ACC112 (cell line): ENCODE results near the gene XRCC1.

Experiments
- H2AFZ ChIP-seq: fragments of 200-600 bp; sonication (generic); one replicate; pipeline ENCODE4 v1.6.0; 2017; ENCODE audit warnings: antibody characterized with exemption, low read length; ENCODE audit not compliant: unreplicated experiment
- H3K27ac ChIP-seq: fragments of 200-600 bp; sonication (generic); 2 replicates; pipeline ENCODE4 v1.5.1; 2014; ENCODE audit warnings: low read depth, mild to moderate bottlenecking, antibody characterized with exemption, low read length, moderate library complexity
- H3K27me3 ChIP-seq: fragments of 200-600 bp; sonication (generic); 2 replicates; pipeline ENCODE4 v1.6.1; 2014; ENCODE audit warnings: mild to moderate bottlenecking, antibody characterized with exemption, low read length, moderate library complexity, mixed read lengths; ENCODE audit not compliant: insufficient read depth
- H3K36me3 ChIP-seq: fragments of 200-600 bp; sonication (generic); 2 replicates; pipeline ENCODE4 v1.6.1; 2016; ENCODE audit warnings: mild to moderate bottlenecking, antibody characterized with exemption, low read length, moderate library complexity, mixed read lengths; ENCODE audit not compliant: insufficient read depth
- H3K4me1 ChIP-seq: fragments of 200-600 bp; sonication (generic); one replicate; pipeline ENCODE4 v1.6.1; 2016; ENCODE audit warnings: low read length, mixed read lengths; ENCODE audit not compliant: insufficient read depth, unreplicated experiment, control insufficient read depth
- H3K4me3 ChIP-seq: fragments of 200-600 bp; sonication (generic); 2 replicates; pipeline ENCODE4 v1.5.1; 2014; ENCODE audit warnings: mild to moderate bottlenecking, low read depth, low read length
- H3K79me2 ChIP-seq: fragments of 200-600 bp; sonication (generic); one replicate; pipeline ENCODE4 v1.6.0; 2016; ENCODE audit warnings: low read length; ENCODE audit not compliant: control insufficient read depth, unreplicated experiment, insufficient read depth

XRCC1 gene, protein sequence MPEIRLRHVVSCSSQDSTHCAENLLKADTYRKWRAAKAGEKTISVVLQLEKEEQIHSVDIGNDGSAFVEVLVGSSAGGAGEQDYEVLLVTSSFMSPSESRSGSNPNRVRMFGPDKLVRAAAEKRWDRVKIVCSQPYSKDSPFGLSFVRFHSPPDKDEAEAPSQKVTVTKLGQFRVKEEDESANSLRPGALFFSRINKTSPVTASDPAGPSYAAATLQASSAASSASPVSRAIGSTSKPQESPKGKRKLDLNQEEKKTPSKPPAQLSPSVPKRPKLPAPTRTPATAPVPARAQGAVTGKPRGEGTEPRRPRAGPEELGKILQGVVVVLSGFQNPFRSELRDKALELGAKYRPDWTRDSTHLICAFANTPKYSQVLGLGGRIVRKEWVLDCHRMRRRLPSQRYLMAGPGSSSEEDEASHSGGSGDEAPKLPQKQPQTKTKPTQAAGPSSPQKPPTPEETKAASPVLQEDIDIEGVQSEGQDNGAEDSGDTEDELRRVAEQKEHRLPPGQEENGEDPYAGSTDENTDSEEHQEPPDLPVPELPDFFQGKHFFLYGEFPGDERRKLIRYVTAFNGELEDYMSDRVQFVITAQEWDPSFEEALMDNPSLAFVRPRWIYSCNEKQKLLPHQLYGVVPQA

GRCh38 chr19:43575156-43575950 is at the start of gene XRCC1, which contains the start of gene PINLYP:
Gene XRCC1, minus strand, starts transcription at chr19:43575527. Its CDS starts 69 bp downstream, at chr19:43575458.
Gene PINLYP, plus strand, starts transcription at chr19:43575801. Its CDS starts 1,391 bp downstream, at chr19:43577192.
- Histone ChIP-seq H3K4me3 (peak within 1 kb of the TSS; percentile 100), H3K79me2 (peaks cover 18% of the 10 kb centered on the region), H3K27ac (peak within 1 kb of the TSS; percentile 79), H3K4me1 (peaks cover 3% of the 10 kb centered on the region), H2AFZ (peak within 1 kb of the TSS; percentile 98), H3K36me3 (0 out of 2 replicates have a peak, but pooled peaks cover 3% of the 10 kb centered on the region), H3K27me3 (no peaks in the 10 kb centered on the region)

DNA sequence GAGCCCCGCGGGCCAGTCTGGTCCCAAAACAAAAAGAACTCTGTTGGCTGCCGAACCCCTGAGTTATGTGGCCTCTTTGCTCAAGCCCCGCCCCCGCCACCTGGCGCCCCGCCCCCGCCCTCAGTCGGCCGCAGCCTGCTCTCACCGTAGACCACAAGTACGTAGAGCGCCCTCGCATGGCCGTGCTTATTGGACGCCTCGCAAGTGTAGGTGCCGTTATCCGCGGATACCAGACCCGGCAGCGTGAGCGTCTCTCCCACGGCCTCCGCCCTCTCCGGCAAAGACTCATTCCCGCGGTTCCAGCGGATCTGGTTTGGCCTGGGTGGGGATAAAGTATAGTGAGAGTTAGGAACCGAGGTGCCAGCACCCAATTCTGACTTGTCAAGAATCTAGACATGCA is 49.6 kb upstream of the XRCC1 start:
- no peak overlapping the region for H2AFZ ChIP-seq

GRCh38 chr19:43623889-43624670 is 48.8 kb upstream of the XRCC1 start:
- Histone ChIP-seq H3K4me1 (peaks cover 6% of the 10 kb centered on the region), H3K4me3 (no peak overlapping the region), H3K79me2 (peaks cover 7% of the 10 kb centered on the region), H2AFZ (no peak overlapping the region), H3K36me3 (no peaks in the 10 kb centered on the region), H3K27me3 (no peaks in the 10 kb centered on the region), H3K27ac (no peak overlapping the region)

More for the DNA sequence above, 49.6 kb upstream of the XRCC1 start:
- H3K79me2 ChIP-seq, result peaks cover 6% of the 10 kb centered on the region
- H3K4me1 ChIP-seq, result peaks cover 6% of the 10 kb centered on the region
- no peak overlapping the region for H3K4me3 ChIP-seq
- H3K36me3 ChIP-seq, result no peaks in the 10 kb centered on the region
- no peaks in the 10 kb centered on the region for H3K27me3 ChIP-seq
- no peak overlapping the region for H3K27ac ChIP-seq

DNA sequence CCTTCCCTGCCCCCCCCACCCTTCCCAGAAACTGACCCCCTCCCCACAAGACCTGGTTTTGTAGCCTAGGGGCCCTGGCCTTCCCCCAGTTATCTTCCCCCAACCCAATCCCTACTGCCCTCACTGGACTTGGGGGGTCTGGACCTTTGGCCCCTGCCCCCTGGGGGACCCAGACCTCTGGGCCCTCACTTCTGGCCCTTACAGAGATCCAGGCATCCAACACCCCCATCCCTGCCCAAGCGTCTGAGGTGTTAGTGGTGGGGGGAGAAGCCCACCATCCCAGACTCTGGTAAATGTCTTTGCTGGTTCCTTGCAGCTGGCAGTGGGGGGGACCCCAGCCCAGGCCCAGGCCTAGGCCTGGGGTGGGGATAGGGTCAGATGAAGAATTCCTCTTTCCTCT is 47.6 kb upstream of the XRCC1 start:
- no peaks in the 10 kb centered on the region for H3K36me3 ChIP-seq
- H2AFZ ChIP-seq, result no peak overlapping the region
- peaks cover 10% of the 10 kb centered on the region for H3K79me2 ChIP-seq
- no peak overlapping the region for H3K4me3 ChIP-seq
- H3K4me1 ChIP-seq, result peaks cover 6% of the 10 kb centered on the region
- H3K27ac ChIP-seq, result no peak overlapping the region
- H3K27me3 ChIP-seq, result no peaks in the 10 kb centered on the region

DNA sequence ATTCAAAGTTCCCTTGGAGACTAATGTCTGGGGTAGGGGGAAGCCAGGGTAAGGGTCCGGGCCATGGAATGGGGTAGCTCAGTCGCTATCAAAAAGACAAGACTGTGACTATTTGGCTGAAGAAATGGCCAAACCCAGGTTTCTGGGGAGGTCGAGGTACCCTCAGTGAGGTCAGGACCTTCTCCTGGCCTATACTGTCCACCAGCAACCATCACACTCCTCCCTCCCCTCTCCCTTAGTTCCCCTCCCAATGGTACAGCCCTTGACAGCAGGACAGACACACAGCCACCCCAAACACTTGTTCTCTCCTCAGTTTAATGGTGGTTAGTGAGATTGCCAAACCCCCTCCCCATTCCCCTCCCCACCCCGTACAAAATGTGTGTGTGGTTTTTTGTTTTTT is 46.7 kb upstream of the XRCC1 start:
- Histone ChIP-seq H3K79me2 (peaks cover 16% of the 10 kb centered on the region), H3K27me3 (no peaks in the 10 kb centered on the region), H3K4me1 (peaks cover 6% of the 10 kb centered on the region), H2AFZ (no peak overlapping the region), H3K4me3 (no peak overlapping the region), H3K27ac (no peak overlapping the region), H3K36me3 (no peaks in the 10 kb centered on the region)

DNA sequence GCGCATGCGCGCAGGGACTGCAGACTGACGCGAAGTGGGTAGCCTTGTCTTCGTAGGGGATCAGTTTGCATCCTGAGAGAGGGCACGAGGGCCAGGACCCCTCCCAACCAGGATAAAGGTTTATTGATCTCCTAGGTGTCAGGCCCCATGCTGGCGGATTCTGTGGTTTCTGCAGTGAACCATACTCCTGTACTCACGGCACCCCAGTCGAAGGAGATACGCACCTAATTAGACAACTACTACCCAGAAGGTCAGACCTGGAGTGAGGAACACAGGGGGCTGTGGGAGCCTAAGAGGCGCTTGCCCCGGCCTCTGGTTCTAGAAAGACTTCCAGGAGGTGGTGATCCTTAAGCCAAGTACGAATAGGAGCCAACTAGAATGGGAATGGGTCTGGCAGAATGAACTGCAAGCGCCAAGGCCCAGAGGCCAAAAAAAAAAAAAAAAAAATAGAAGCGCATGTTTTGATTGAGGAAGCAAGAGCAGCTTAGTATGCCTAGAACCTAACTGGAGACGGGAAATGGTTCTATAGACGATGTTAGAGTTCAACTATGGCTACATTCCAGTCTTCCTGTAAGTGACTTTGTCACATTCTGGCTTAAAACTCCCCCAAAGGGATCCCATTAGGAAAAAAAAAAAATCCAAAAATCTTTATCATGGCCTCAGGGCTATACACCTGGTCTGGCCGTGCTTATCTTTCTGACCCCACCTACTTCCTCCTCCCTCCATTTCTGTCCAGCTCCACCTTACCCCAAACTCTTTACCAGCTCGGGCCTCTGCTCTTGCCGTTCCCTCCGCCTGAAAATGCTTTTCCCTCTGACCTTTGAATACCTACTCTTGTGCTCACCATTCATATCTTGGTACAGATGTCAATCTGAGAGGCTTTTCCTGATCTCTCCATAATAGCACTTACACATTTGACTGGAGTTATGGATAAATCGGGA is 45.0 kb upstream of the XRCC1 start:
- Histone ChIP-seq H3K4me1 (peaks cover 6% of the 10 kb centered on the region), H3K4me3 (peak overlapping the region; percentile 79), H3K27me3 (no peaks in the 10 kb centered on the region), H3K36me3 (no peaks in the 10 kb centered on the region), H2AFZ (no peak overlapping the region), H3K27ac (peak overlapping the region; percentile 75), H3K79me2 (peaks cover 21% of the 10 kb centered on the region)

DNA sequence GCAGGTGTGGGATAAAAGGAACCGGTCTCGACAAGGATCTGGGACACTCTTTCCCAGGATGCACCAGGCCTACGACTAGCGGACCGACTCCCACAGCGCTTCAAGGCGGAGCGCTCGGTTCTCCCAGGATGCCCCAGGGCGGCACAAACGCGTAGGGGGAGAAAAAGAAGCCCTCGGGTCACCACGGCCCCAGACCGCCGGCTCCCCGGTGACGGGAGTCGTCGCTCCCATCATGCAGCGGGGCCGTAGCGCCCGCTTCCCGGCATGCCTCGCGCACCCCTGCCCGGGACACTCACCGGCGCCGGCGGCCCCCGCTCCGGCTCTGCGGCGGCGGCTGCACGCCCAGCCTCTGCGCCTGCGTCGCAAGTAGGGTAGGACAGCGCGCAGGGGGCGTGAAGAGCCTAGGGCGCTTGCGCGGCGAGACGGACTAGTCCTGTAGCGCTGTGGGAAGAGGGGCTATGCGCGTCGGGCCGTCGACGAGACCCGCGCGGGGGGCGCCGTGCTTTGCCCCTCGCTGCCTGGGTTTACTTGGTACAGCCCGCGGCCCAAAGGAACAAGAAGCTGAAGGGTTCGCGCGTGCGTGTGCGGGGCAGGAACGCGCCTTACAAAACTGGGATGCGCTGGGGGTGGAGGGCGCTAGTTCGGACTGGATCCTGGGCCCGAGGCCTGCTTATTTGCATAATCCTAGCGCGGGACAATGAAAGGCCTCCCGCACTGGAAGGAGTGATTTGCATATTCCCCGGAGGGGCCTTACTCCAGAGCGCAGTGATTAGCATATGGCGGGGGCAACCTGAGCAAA is 44.1 kb upstream of the XRCC1 start, which contains the start of gene ZNF428:
Gene ZNF428 (minus strand): TSS at position 368 of the 799 bp plus-strand sequence. CDS start 5,325 bp downstream, outside the sequence.
- Histone ChIP-seq H3K27ac (peak within 1 kb of the TSS; percentile 75), H3K36me3 (no peaks in the 10 kb centered on the region), H3K4me3 (peak within 1 kb of the TSS; percentile 79), H3K27me3 (no peaks in the 10 kb centered on the region), H2AFZ (peak within 1 kb of the TSS; percentile 95), H3K4me1 (peaks cover 6% of the 10 kb centered on the region), H3K79me2 (peaks cover 23% of the 10 kb centered on the region)

- peak overlapping the region; percentile 79 for H3K4me3 ChIP-seq
- no peaks in the 10 kb centered on the region for H3K36me3 ChIP-seq
- H3K27ac ChIP-seq, result peak overlapping the region; percentile 75
- H2AFZ ChIP-seq, result peak overlapping the region; percentile 95
- H3K79me2 ChIP-seq, result peaks cover 23% of the 10 kb centered on the region
- H3K27me3 ChIP-seq, result no peaks in the 10 kb centered on the region
- H3K4me1 ChIP-seq, result peaks cover 6% of the 10 kb centered on the region
Observed at GRCh38 chr19:43618921-43619261, 43.6 kb upstream of the XRCC1 start.

GRCh38 chr19:43616954-43617353 is 41.6 kb upstream of the XRCC1 start:
- H3K4me3 ChIP-seq, result no peak overlapping the region
- no peaks in the 10 kb centered on the region for H3K27me3 ChIP-seq
- H3K79me2 ChIP-seq, result peaks cover 23% of the 10 kb centered on the region
- H3K27ac ChIP-seq, result no peak overlapping the region
- no peaks in the 10 kb centered on the region for H3K36me3 ChIP-seq
- H3K4me1 ChIP-seq, result peaks cover 6% of the 10 kb centered on the region
- H2AFZ ChIP-seq, result no peak overlapping the region
